ENCODE measurements around the gene TRAPPC14. TPM values are rescaled to one million over a fixed set of nuclear protein-coding genes. Genes with fewer than 3 reads are reported as not detected.

The TRAPPC14 gene
- total RNA-seq, 1 donor from 2014 or later, result 19.7 TPM

DNA sequence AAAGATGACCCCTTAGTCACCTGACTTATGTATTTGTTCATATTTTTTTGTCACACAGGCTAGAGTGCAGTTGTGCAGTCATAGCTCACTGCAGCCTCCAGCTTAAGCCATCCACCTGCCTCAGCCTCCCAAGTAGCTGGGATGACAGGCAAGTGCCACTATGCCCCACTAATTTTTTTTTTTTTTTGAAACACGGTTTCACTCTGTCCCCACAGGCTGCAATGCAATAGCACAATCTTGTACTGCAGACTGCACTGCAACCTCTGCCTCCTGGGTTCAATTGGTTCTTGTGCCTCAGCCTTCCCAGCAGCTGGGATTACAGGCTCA is 29.9 kb downstream of the TRAPPC14 start:
- intact Hi-C loops (cut with DNase I), result no loop called here
- H3K4me3 ChIP-seq, result no peak overlapping the region
- peaks cover 16% of the 10 kb centered on the region for H3K4me1 ChIP-seq
- no peaks in the 10 kb centered on the region for H3K36me3 ChIP-seq
- DNase-seq (no peak), ATAC-seq (no peak)
- no peak overlapping the region for H3K27ac ChIP-seq
- no peaks in the 10 kb centered on the region for H3K27me3 ChIP-seq
- H3K9me3 ChIP-seq, result no peaks in the 10 kb centered on the region
- no peak for TF ChIP-seq CTCF (IDR thresholded peaks at IDR 0.05)

DNA sequence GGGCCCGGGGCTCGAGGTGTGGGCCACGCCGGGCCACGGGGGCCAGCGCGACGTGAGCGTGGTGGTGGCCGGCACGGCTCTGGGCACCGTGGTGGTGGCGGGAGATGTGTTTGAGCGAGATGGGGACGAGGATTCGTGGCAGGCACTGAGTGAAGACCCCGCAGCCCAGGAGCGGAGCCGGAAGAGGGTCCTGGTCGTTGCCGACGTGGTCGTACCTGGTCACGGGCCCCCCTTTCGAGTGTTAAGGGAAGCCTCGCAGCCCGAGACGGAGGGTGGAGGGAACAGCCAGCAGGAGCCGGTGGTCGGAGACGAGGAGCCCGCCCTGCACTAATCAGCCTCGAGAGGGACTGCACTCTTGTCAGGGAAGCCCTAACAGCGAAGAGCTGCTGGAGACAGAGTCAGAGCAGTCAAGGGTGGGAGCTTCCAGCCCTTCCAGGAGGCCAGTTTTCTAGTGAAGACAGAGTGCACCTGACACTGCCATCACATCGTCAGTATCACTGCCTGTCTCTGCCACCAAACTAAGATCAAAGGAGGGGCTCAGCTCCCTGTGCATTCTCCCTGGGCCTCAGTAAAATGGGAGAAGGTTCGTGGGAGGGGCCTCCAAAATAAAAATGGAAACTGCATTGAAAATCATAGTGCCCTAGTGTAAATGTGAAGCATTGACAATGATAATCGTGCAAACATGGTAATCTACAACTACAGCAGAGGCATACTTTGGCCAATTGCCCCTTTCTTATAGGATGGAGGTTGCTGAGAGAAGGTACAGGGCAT is 30.5 kb downstream of the TRAPPC14 start:
- Histone ChIP-seq H3K27me3 (no peaks in the 10 kb centered on the region), H3K27ac (peak overlapping the region; percentile 95), H3K36me3 (no peaks in the 10 kb centered on the region), H3K4me3 (peak overlapping the region; percentile 88), H3K9me3 (no peaks in the 10 kb centered on the region), H3K4me1 (peaks cover 16% of the 10 kb centered on the region)
- DNase-seq (no peak), ATAC-seq (no peak)
- no peak for TF ChIP-seq CTCF (IDR thresholded peaks at IDR 0.05)
- intact Hi-C loops (cut with DNase I), result no loop called here

DNA sequence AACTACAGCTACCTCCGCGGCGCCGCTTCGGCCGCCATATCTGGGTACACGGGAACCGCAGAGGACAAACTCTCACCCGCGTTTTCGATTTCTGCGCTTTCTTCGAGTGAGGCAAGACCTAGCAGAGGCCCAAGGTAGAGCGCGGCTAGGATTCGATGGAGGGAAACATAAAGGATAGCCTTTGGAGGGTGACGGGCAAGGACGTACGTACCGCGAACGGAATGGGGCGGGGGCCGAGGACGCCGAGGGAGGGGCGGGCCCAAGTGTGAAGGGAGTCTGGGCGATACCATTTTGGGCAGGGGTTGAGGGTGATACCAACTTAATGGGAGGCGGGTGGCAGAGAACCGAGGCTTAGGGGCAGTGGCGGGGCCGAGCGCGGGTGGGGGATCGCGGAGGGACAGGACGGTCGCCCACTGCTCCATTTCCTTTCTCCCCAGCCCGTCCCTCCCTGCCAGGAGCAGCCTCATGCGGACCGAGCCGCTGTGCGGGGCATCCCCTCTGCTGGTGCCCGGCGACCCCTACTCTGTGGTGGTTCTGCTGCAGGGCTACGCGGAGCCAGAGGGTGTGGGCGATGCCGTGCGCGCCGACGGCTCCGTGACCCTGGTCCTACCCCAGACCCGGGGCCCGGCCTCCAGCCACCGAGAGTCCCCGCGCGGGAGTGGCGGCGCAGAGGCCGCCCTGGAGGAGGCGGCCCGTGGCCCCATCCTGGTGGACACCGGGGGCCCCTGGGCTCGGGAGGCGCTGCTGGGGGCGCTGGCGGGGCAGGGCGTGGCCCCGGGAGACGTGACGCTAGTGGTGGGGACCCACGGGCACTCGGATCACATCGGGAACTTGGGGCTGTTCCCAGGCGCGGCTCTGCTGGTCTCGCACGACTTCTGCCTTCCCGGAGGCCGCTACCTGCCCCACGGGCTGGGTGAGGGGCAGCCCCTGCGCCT is 31.3 kb downstream of the TRAPPC14 start, which contains the start of gene MBLAC1:
Gene MBLAC1 (plus strand): TSS at position 37 of the 935 bp plus-strand sequence. CDS start 429 bp downstream, at position 466.
- ATAC-seq, result peak; percentile 96

DNA sequence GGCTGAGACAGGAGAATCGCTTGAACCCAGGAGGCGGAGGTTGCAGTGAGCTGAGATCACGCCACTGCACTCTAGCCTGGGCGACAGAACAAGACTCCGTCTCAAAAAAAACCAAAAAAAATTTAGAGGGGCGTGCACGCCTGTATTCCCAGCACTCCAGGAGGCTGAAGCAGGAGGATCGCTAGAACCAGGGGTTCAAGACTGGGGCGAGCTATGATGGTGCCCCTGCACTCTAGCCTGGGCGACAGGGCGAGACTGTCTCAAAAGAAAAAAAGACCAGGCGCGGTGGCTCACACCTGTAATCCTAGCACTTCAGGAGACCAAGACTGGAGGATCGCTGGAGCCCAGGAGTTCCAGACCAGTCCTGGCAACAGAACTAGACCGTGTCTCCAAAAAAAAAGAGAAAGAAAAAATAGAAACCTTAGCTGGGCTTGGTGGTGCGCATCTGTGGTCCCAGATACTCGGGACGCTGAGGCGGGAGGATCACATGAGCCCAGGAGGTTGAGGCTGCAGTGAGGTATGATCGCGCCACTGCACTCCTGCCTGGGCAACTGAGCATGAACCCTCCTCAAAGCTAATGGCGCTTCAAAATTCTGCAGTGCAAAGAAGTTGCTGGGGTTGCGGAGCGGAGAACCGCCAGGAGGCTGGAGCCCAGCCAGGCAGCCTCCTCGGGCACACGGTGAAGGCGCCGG is 32.1 kb downstream of the TRAPPC14 start:
- DNase-seq, result no peak
- ATAC-seq, result no peak
- no peaks in the 10 kb centered on the region for H3K9me3 ChIP-seq
- H3K27ac ChIP-seq, result peak overlapping the region; percentile 95
- peaks cover 16% of the 10 kb centered on the region for H3K4me1 ChIP-seq
- intact Hi-C loops (cut with DNase I), result no loop called here
- TF ChIP-seq CTCF (IDR thresholded peaks at IDR 0.05), result no peak
- no peaks in the 10 kb centered on the region for H3K27me3 ChIP-seq
- peaks cover 5% of the 10 kb centered on the region for H3K36me3 ChIP-seq
- peak overlapping the region; percentile 88 for H3K4me3 ChIP-seq

More for the DNA sequence above, 31.3 kb downstream of the TRAPPC14 start, which contains the start of gene MBLAC1:
- Histone ChIP-seq H3K27me3 (no peaks in the 10 kb centered on the region), H3K4me3 (peak within 1 kb of the TSS; percentile 88), H3K36me3 (peaks cover 5% of the 10 kb centered on the region), H3K4me1 (peaks cover 16% of the 10 kb centered on the region), H3K27ac (peak within 1 kb of the TSS; percentile 95), H3K9me3 (no peaks in the 10 kb centered on the region)
- intact Hi-C loops (cut with DNase I), result no loop called here
- no peak for TF ChIP-seq CTCF (IDR thresholded peaks at IDR 0.05)
- DNase-seq, result peak; percentile 92
